Mammary epithelial cell (primary cell): Measurements from ENCODE around the gene SPATS1.

Experiments
- EZH2 ChIP-seq: IDR thresholded peaks from 2 replicates; pipeline ENCODE4 v1.6.1; 2012; ENCODE audit warnings: low read length, inconsistent platforms, borderline replicate concordance
- TF ChIP-seq, protein P1 (sequence below), 2 donors: IDR thresholded peaks in 1 of 2; conservative IDR thresholded peaks in 1 of 2; 2 replicates each; pipeline ENCODE4 v1.5.1; 2011 to 2012; ENCODE audit warnings: inconsistent platforms in 2 of 2, low read length in 2 of 2, mild to moderate bottlenecking in 2 of 2, control low read depth in 1 of 2, low read depth in 1 of 2; ENCODE audit not compliant: insufficient read depth in 1 of 2; ENCODE audit errors: extremely low read depth in 1 of 2

DNA sequence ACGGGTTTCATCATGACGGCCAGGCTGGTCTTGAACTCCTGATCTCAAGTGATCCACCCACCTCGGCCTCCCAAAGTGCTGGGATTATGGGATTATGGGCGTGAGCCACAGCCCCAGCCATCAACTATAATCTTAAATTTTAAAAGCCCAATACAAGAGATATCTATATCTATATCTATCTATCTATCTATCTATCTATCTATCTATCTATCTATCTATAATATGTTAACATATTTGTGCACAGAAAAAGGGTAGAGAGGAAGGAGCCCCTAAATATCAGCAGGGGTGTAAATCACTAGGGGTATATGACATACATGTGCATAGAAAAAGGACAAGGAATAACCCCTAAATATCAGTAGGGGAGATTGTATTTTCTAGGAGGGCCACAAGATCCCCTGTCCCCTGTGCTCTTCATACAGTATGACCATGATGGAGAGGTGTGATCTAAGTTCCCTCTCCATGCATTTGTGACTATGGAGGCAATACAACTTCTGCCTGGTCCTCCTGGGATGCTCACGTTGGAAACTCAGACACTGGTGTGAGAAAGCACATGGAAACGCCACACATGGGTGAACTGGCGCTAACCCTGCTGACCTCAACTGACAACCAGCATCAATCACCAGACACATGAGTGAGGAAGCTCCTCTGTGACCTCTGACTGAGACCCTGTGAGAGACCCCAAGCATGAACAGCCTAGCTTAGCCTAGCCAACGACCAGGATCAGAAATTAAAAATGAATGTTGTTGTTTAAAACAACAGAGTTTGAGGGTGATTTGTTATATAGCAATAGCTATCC lies 1.2 kb upstream of the SPATS1 start:
- TF ChIP-seq, protein P1, sequence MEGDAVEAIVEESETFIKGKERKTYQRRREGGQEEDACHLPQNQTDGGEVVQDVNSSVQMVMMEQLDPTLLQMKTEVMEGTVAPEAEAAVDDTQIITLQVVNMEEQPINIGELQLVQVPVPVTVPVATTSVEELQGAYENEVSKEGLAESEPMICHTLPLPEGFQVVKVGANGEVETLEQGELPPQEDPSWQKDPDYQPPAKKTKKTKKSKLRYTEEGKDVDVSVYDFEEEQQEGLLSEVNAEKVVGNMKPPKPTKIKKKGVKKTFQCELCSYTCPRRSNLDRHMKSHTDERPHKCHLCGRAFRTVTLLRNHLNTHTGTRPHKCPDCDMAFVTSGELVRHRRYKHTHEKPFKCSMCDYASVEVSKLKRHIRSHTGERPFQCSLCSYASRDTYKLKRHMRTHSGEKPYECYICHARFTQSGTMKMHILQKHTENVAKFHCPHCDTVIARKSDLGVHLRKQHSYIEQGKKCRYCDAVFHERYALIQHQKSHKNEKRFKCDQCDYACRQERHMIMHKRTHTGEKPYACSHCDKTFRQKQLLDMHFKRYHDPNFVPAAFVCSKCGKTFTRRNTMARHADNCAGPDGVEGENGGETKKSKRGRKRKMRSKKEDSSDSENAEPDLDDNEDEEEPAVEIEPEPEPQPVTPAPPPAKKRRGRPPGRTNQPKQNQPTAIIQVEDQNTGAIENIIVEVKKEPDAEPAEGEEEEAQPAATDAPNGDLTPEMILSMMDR (conservative IDR thresholded peaks at IDR 0.05 in 1 of 2, IDR thresholded peaks at IDR 0.05 in 1 of 2; ENCODE audit: extremely low read depth in 1 of 2, insufficient read depth in 1 of 2, low read depth in 1 of 2, low read length in 2 of 2): no peak
- no peak for TF ChIP-seq EZH2
